HepG2 (cell line): ENCODE measurements around the gene ITGB5. TPM values are rescaled to one million over a fixed set of nuclear protein-coding genes. Genes with fewer than 3 reads are reported as not detected.

Experiments used
- ATAC-seq: fragments of 200-7000 bp; cut with Tn5 transposase; 3 replicates; pipeline ENCODE4 v1.9.1; 2020; ENCODE audit warnings: mild to moderate bottlenecking, moderate library complexity
- BruUV-seq: library from RNA; stranded (reverse); fragments of 400-500 nt; replicated peaks from 2 replicates; lab custom pipeline; 2021; lab: Mats Ljungman, UMichigan
- CTCF ChIA-PET: fragments of 300-600 bp; formaldehyde crosslinking; extraction: SDS; loops from one replicate; lab custom pipeline; 2021; ENCODE audit warnings: low total read pairs, inconsistent platforms, low intra/inter-chr PET ratio; lab: Yijun Ruan, JAX
- POLR2A ChIA-PET: fragments of 350-600 bp; sonication (Branson Sonifier 250); formaldehyde crosslinking; loops from one replicate; lab custom pipeline; 2020; ENCODE audit warnings: antibody characterized with exemption, inconsistent platforms; lab: Yijun Ruan, JAX
- DNase-seq: peaks from one replicate; pipeline ENCODE4 v3.0.0-alpha.2; 2015; ENCODE audit warnings: low spot score
- FAIRE-seq: peaks from 3 replicates; lab custom pipeline; 2011; peaks lifted over from hg19 to GRCh38; lab: Jason Lieb, UNC
- H2AFZ ChIP-seq: one replicate; pipeline ENCODE4 v1.6.1; 2011; ENCODE audit warnings: low read length, inconsistent platforms
- H3K27ac ChIP-seq: fragments of 300-600 bp; 3 replicates; pipeline ENCODE4 v1.8.0; 2011; ENCODE audit warnings: mixed run types, mild to moderate bottlenecking, mixed read lengths, low read length, inconsistent platforms; ENCODE audit not compliant: insufficient read depth; ENCODE audit errors: extremely low read length
- H3K27me3 ChIP-seq, 2 experiments: fragments of 200-600 bp in 1 of 2; 2 replicates in 1 of 2; 3 replicates in 1 of 2; pipeline versions ENCODE4 v1.6.0 to v1.8.0; 2011; ENCODE audit warnings: low read length in 2 of 2, mild to moderate bottlenecking in 2 of 2, moderate library complexity in 2 of 2, inconsistent platforms in 1 of 2; ENCODE audit not compliant: insufficient read depth in 2 of 2, control insufficient read depth in 1 of 2
- H3K36me3 ChIP-seq, 2 experiments: fragments of 200-600 bp in 1 of 2; replicated peaks in 1 of 2; 2 replicates in 1 of 2; 3 replicates in 1 of 2; pipeline versions ENCODE4 v1.5.1 to v1.8.0; 2011; ENCODE audit warnings: low read length in 2 of 2, inconsistent platforms in 1 of 2; ENCODE audit not compliant: insufficient read depth in 2 of 2, control insufficient read depth in 1 of 2
- H3K4me1 ChIP-seq: 2 replicates; pipeline ENCODE4 v1.5.1; 2012; ENCODE audit warnings: low read length, inconsistent platforms; ENCODE audit not compliant: insufficient read depth
- H3K4me2 ChIP-seq: 2 replicates; pipeline ENCODE4 v1.6.0; 2011; ENCODE audit warnings: low read depth, low read length, inconsistent platforms
- H3K4me3 ChIP-seq, 3 experiments: fragments of 200-600 bp in 1 of 3; sonication (generic), shearing (Covaris generic) in 1 of 3; replicated peaks in 1 of 3; 2 replicates each; pipeline ENCODE4 v1.5.1; 2011 to 2016; ENCODE audit warnings: low read length in 3 of 3, inconsistent platforms in 2 of 3, low read depth in 2 of 3, mild to moderate bottlenecking in 2 of 3, control low read depth in 1 of 3, mixed read lengths in 1 of 3; ENCODE audit not compliant: insufficient read depth in 1 of 3
- H3K79me2 ChIP-seq: one replicate; pipeline ENCODE4 v1.6.1; 2011; ENCODE audit warnings: low read length, inconsistent platforms; ENCODE audit not compliant: insufficient read depth
- H3K9ac ChIP-seq: 2 replicates; pipeline ENCODE4 v1.6.0; 2011; ENCODE audit warnings: mild to moderate bottlenecking, low read depth, low read length, inconsistent platforms; ENCODE audit not compliant: insufficient read depth
- H3K9me3 ChIP-seq: 2 replicates; pipeline ENCODE4 v1.5.1; 2012; ENCODE audit warnings: mild to moderate bottlenecking, low read length
- H4K20me1 ChIP-seq: 2 replicates; pipeline ENCODE4 v1.6.0; 2011; ENCODE audit warnings: inconsistent platforms, mild to moderate bottlenecking, low read length, moderate library complexity; ENCODE audit not compliant: insufficient read depth
- DNMT1 ChIP-seq: sonication (generic); formaldehyde crosslinking; IDR thresholded peaks from 2 replicates; pipeline ENCODE4 v1.5.1; 2020; ENCODE audit warnings: mild to moderate bottlenecking, missing genetic modification reagents
- FOXJ3 ChIP-seq: sonication (generic); formaldehyde crosslinking; IDR thresholded peaks from 2 replicates; pipeline ENCODE4 v1.4.0; 2020; ENCODE audit warnings: missing genetic modification reagents, mild to moderate bottlenecking, borderline replicate concordance
- GLMP ChIP-seq: sonication (generic); formaldehyde crosslinking; IDR thresholded peaks from 2 replicates; pipeline ENCODE4 v1.9.0; 2021; ENCODE audit warnings: missing genetic modification reagents, mild to moderate bottlenecking, borderline replicate concordance
- GPBP1L1 ChIP-seq: sonication (generic); formaldehyde crosslinking; IDR thresholded peaks from 2 replicates; pipeline ENCODE4 v1.5.0; 2020; ENCODE audit warnings: mild to moderate bottlenecking, missing genetic modification reagents
- PBX3 ChIP-seq: sonication (generic); formaldehyde crosslinking; IDR thresholded peaks from 2 replicates; pipeline ENCODE4 v1.8.1; 2023; ENCODE audit warnings: missing genetic modification reagents, inconsistent platforms, borderline replicate concordance
- RARA ChIP-seq: IDR thresholded peaks from 2 replicates; pipeline ENCODE4 v1.6.1; 2016; ENCODE audit warnings: missing genetic modification reagents, missing compliant biosample characterization
- ZNF331 ChIP-seq: sonication (generic); formaldehyde crosslinking; IDR thresholded peaks from 2 replicates; pipeline ENCODE4 v1.4.0; 2020; ENCODE audit warnings: missing genetic modification reagents
- ZNF337 ChIP-seq: sonication (generic); formaldehyde crosslinking; IDR thresholded peaks from 2 replicates; pipeline ENCODE4 v1.5.1; 2020; ENCODE audit warnings: missing genetic modification reagents, low read depth, mild to moderate bottlenecking, borderline replicate concordance
- ZNF484 ChIP-seq: sonication (generic); formaldehyde crosslinking; IDR thresholded peaks from 2 replicates; pipeline ENCODE4 v1.5.1; 2020; ENCODE audit warnings: mild to moderate bottlenecking, low read depth, missing genetic modification reagents, borderline replicate concordance
- ZNF567 ChIP-seq: sonication (generic); formaldehyde crosslinking; IDR thresholded peaks from 2 replicates; pipeline ENCODE4 v1.8.1; 2023; ENCODE audit warnings: mild to moderate bottlenecking, missing genetic modification reagents, borderline replicate concordance
- ZNF879 ChIP-seq: sonication (generic); formaldehyde crosslinking; IDR thresholded peaks from 2 replicates; pipeline ENCODE4 v1.8.1; 2023; ENCODE audit warnings: missing genetic modification reagents
- ZSCAN29 ChIP-seq: sonication (generic); formaldehyde crosslinking; conservative IDR thresholded peaks from 2 replicates; pipeline ENCODE4 v1.4.0; 2020; ENCODE audit warnings: mild to moderate bottlenecking, missing genetic modification reagents
- WGBS: methylation state at CpG from one replicate; pipeline ENCODE4 v1.1.6; 2017; ENCODE audit warnings: low lambda C conversion rate; 5-methylcytosine and 5-hydroxymethylcytosine counted together
- in situ Hi-C: cut with HindIII; loops from 2 replicates; pipeline ENCODE4 v1.10.0; 2017; ENCODE audit warnings: low pct_unique_long_range_greater_than_20kb; ENCODE audit not compliant: extremely low pct_ligation_motif_present
- intact Hi-C: fragments of 100-400 bp; cut with micrococcal nuclease; formaldehyde crosslinking; loops from one replicate; pipeline ENCODE4 v1.10.0; 2022; ENCODE audit not compliant: unreplicated experiment
- polyA plus RNA-seq, 8 experiments: library from polyadenylated mRNA; depleted of rRNA in 3 of 8; stranded (reverse) in 7 of 8; unstranded in 1 of 8; fragments of >200 nt; fragmentation: Illumina TruSeq in 4 of 8; extraction: Trizol in 4 of 8; gene quantifications; 2 replicates each; pipeline versions ENCODE4 v1.2.1 to v1.2.3, GENCODE V29; 2011 to 2016; ENCODE audit warnings: low read depth in 4 of 8, missing spikeins in 1 of 8, mixed read lengths in 1 of 8; ENCODE audit not compliant: insufficient read depth in 1 of 8
- total RNA-seq, 5 experiments: library from RNA; depleted of rRNA; stranded (reverse); fragments of >200 nt; fragmentation: Illumina TruSeq; extraction: Trizol; gene quantifications; 2 replicates each; pipeline ENCODE4 v1.2.3, GENCODE V29; 2016; ENCODE audit warnings: low read depth in 1 of 5
- TF ChIP-seq, protein P1 (sequence below): sonication (generic); formaldehyde crosslinking; IDR thresholded peaks from 2 replicates; pipeline ENCODE4 v1.8.0; 2022; ENCODE audit warnings: mild to moderate bottlenecking, missing genetic modification reagents, moderate library complexity

Gene ITGB5
- total and polyA plus RNA-seq, 2 of the 13 experiments (the other 11 are each of a cell fraction or from before 2014, with no cell fraction given) = 74.1 to 343 TPM

GRCh38 chr3:124876401-124876878, 10.7 kb downstream of the ITGB5 start (continued):
- TF ChIP-seq, protein P1, sequence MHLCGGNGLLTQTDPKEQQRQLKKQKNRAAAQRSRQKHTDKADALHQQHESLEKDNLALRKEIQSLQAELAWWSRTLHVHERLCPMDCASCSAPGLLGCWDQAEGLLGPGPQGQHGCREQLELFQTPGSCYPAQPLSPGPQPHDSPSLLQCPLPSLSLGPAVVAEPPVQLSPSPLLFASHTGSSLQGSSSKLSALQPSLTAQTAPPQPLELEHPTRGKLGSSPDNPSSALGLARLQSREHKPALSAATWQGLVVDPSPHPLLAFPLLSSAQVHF = no peak

- no TSS peak for BruUV-seq
- in situ Hi-C loops (no loop called here), intact Hi-C loops (no loop called here)
- no peak overlapping the region for H3K27ac ChIP-seq
- no peak overlapping the region for H3K4me3 ChIP-seq
- CTCF ChIA-PET = no interaction called here
- DNase-seq = no peak
- TF ChIP-seq FOXJ3 (CRISPR knock-in tag) (no peak), ZNF331 (CRISPR knock-in tag) (no peak), ZNF879 (no peak)
- H3K79me2 ChIP-seq = peaks cover 55% of the 10 kb centered on the region
- 95% methylated on average over 1 of the region's 1 CpG for WGBS
- H3K9me3 ChIP-seq = no peaks in the 10 kb centered on the region
- H2AFZ ChIP-seq = no peak overlapping the region
- peaks cover 2% of the 10 kb centered on the region; the same call in 1 of the 2 replicates for H4K20me1 ChIP-seq
- POLR2A ChIA-PET = no interaction called here
- ATAC-seq = no peak
- H3K27me3 ChIP-seq = no peaks in the 10 kb centered on the region
- FAIRE-seq = no peak
- H3K4me1 ChIP-seq = peaks cover 52% of the 10 kb centered on the region
- H3K4me2 ChIP-seq = no peak overlapping the region
- peaks cover 12 to 39% of the 10 kb centered on the region in 2 experiments for H3K36me3 ChIP-seq
- H3K9ac ChIP-seq = no peak overlapping the region
Observed at GRCh38 chr3:124873226-124873625, 13.9 kb downstream of the ITGB5 start.

DNA sequence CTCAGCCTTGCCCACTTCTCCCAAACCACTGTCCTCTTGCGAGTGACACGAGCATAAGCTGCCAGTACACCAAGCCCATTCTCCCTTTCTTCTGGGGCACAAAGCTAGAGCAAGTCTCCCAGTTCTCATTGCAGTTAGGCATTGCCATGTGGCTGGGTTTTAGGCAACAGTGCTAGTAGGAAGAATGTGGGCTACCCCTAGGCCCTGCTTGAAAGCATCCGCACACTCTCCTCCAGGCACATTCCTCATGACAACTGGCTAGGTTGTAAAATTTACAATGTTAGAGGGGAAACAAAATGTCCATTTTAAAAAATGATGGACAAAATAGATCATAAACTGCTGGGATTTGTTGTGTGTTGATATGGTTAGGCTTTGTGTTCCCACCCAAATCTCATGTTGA, 19.7 kb downstream of the ITGB5 start:
- no peak for FAIRE-seq
- Histone ChIP-seq H3K27ac (no peak overlapping the region), H4K20me1 (peaks cover 2% of the 10 kb centered on the region; the same call in 1 of the 2 replicates), H3K4me3 (no peak overlapping the region), H3K79me2 (peaks cover 12% of the 10 kb centered on the region), H3K9me3 (no peaks in the 10 kb centered on the region), H3K4me2 (no peak overlapping the region), H3K36me3 (peaks cover 24 to 64% of the 10 kb centered on the region in 2 experiments), H3K9ac (no peak overlapping the region), H3K27me3 (no peaks in the 10 kb centered on the region), H2AFZ (no peak overlapping the region), H3K4me1 (no peaks in the 10 kb centered on the region)
- in situ Hi-C loops = no loop called here
- no TSS peak for BruUV-seq
- intact Hi-C loops = no loop called here
- POLR2A ChIA-PET = no interaction called here
- no peak for ATAC-seq
- CTCF ChIA-PET = no interaction called here
- DNase-seq = no peak
- WGBS = 100% methylated on average over 3 of the region's 3 CpGs
- TF ChIP-seq GLMP (CRISPR knock-in tag) (no peak), DNMT1 (no peak), ZSCAN29 (no peak), ZNF567 (CRISPR knock-in tag) (no peak), ZNF484 (CRISPR knock-in tag) (no peak), GPBP1L1 (CRISPR knock-in tag) (no peak), PBX3 (no peak), ZNF337 (CRISPR knock-in tag) (no peak), RARA (no peak)
